ENCODE results near the gene NUBPL.

Gene NUBPL

DNA sequence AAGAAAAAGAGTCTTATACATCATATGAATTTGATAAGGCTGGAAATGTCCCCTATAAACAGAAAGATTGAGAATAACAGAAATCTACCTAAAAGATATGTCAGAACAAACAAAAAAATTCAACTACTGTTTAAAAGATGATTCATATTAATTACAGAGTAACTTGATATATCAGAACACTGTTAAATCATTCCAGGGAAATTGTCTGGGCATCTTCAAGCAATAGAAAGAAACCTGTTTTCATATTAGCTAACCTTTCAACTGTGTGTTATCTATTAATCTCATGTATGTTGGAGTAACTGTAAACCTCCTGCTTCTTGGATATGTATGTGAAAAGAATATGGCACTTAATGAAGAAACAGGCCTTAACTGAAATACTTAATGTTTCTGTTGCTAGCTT lies 96.7 kb downstream of the NUBPL start:
- Histone ChIP-seq H3K4me3 (ENCODE audit: low read depth, low read length) (no peak overlapping the region), H3K27ac (no peak overlapping the region), H3K9me3 (ENCODE audit: severe bottlenecking) (peaks cover 2% of the 10 kb centered on the region), H3K27me3 (ENCODE audit: insufficient read depth, low read depth, severe bottlenecking) (no peaks in the 10 kb centered on the region), H3K36me3 (no peaks in the 10 kb centered on the region)
- TF ChIP-seq, protein P1, sequence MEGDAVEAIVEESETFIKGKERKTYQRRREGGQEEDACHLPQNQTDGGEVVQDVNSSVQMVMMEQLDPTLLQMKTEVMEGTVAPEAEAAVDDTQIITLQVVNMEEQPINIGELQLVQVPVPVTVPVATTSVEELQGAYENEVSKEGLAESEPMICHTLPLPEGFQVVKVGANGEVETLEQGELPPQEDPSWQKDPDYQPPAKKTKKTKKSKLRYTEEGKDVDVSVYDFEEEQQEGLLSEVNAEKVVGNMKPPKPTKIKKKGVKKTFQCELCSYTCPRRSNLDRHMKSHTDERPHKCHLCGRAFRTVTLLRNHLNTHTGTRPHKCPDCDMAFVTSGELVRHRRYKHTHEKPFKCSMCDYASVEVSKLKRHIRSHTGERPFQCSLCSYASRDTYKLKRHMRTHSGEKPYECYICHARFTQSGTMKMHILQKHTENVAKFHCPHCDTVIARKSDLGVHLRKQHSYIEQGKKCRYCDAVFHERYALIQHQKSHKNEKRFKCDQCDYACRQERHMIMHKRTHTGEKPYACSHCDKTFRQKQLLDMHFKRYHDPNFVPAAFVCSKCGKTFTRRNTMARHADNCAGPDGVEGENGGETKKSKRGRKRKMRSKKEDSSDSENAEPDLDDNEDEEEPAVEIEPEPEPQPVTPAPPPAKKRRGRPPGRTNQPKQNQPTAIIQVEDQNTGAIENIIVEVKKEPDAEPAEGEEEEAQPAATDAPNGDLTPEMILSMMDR (IDR thresholded peaks at IDR 0.05; ENCODE audit: low read depth, low read length): no peak
- DNase-seq: no peak

DNA sequence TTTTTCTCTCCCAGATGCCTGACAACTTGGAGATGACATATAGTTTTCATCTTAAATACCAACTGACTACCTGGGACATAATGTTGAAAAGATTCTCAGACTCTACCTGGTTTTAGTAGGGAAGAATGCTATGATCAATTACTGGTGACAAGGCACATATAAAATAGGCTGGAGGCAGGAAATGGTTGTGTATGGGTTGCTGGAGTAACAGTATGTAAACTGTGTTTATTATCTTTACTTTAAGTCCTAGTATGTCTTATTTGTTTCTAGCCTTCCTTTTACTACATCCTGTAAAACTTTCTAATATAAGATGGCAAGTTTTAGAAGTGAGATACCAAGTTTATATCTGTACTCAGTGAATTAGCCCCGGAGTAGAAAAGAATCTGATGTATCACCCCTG lies 98.1 kb downstream of the NUBPL start:
- Histone ChIP-seq H3K9me3 (ENCODE audit: severe bottlenecking) (no peaks in the 10 kb centered on the region), H3K27ac (no peak overlapping the region), H3K36me3 (no peaks in the 10 kb centered on the region), H3K27me3 (ENCODE audit: insufficient read depth, low read depth, severe bottlenecking) (no peaks in the 10 kb centered on the region), H3K4me3 (ENCODE audit: low read depth, low read length) (no peak overlapping the region)
- TF ChIP-seq, protein P1 (IDR thresholded peaks at IDR 0.05; ENCODE audit: low read depth, low read length): no peak
- DNase-seq: no peak

DNA sequence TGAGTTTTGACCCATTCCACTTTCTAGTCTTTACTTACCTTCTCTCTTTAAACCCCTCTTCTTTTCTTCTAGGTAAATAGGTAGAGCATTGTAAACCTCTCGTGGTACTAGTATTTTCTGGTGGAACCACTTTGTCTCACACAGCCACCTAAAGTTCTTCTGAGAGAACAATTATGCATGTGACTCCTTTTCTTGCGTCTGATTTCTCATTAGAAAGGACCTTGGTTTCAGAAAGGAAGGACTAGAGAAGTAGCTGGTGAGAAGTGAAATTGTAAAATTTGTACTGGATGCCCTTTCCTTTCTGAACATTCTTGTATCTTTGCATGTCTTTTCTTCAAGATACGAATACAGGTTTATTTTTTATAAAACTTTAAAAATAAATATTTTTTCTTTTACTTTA lies 99.0 kb downstream of the NUBPL start:
- Histone ChIP-seq H3K27ac (no peak overlapping the region), H3K4me3 (ENCODE audit: low read depth, low read length) (no peak overlapping the region), H3K36me3 (no peaks in the 10 kb centered on the region), H3K9me3 (ENCODE audit: severe bottlenecking) (no peaks in the 10 kb centered on the region), H3K27me3 (ENCODE audit: insufficient read depth, low read depth, severe bottlenecking) (no peaks in the 10 kb centered on the region)
- TF ChIP-seq, protein P1 (IDR thresholded peaks at IDR 0.05; ENCODE audit: low read depth, low read length): no peak
- DNase-seq: no peak

DNA sequence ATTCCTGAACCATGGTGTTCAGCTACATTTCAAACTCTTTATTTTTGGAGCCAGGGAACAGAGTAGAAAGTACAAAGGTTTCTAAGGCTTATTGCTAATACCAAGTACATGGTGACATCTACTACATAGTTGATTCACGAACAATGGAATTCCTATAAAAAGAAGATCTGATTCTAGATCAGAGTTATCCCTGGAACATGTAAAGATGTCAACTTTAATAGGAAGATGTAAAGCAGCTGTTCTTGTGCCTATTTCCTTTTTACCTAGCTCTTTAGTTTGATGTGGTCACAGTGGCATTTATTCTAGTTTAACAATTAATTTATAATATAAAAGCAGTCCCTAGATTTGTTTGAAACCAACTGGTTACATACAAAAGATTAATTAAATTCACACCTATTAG lies 99.5 kb downstream of the NUBPL start:
- H3K27me3 ChIP-seq (ENCODE audit: insufficient read depth, low read depth, severe bottlenecking): no peaks in the 10 kb centered on the region
- DNase-seq: no peak
- H3K27ac ChIP-seq: no peak overlapping the region
- no peak overlapping the region for H3K4me3 ChIP-seq (ENCODE audit: low read depth, low read length)
- TF ChIP-seq, protein P1 (IDR thresholded peaks at IDR 0.05; ENCODE audit: low read depth, low read length): no peak
- H3K9me3 ChIP-seq (ENCODE audit: severe bottlenecking): no peaks in the 10 kb centered on the region
- no peaks in the 10 kb centered on the region for H3K36me3 ChIP-seq

DNA sequence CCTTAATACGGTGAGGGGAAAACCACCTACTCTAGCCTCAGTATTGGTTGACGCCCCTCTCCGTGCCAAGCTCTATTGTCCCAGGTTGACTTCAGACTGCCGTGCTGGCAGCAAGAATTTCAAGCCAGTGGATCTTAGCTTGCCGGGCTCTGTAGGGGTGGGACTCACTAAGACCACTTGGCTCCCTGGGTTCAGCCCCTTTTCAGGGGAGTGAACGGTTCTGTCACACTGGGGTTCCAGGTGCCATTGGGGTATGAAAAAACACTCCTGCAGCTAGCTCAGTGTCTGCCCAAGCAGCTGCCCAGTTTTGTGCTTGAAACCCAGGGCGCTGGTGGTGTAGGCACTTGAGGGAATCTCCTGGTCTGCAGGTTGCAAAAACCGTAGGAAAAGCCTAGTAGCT lies 107.1 kb downstream of the NUBPL start:
- Histone ChIP-seq H3K27me3 (ENCODE audit: insufficient read depth, low read depth, severe bottlenecking) (no peaks in the 10 kb centered on the region), H3K4me3 (ENCODE audit: low read depth, low read length) (no peak overlapping the region), H3K36me3 (no peaks in the 10 kb centered on the region), H3K27ac (no peak overlapping the region), H3K9me3 (ENCODE audit: severe bottlenecking) (peaks cover 2% of the 10 kb centered on the region)
- no peak for DNase-seq
- TF ChIP-seq, protein P1 (IDR thresholded peaks at IDR 0.05; ENCODE audit: low read depth, low read length): no peak

DNA sequence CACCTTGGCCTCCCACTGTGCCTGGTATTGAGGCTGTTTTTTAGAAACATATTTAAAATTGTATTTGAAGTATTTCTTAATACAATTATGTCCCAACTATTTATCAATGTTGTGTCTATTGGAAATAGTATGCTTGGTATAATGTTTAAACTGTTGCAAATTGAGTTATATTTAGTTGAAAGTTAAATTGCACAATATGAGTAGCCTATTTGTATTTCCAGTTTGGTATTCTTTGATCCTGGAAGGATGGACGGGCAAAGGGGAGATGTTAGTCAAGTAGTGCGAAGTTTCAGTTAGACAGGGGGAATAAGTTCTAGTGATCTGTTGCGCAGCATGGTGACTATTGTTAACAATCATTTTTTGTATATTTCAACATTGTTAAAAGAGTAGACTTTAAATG lies 111.5 kb downstream of the NUBPL start:
- no peaks in the 10 kb centered on the region for H3K27me3 ChIP-seq (ENCODE audit: insufficient read depth, low read depth, severe bottlenecking)

More for the DNA sequence above, 111.5 kb downstream of the NUBPL start:
- Histone ChIP-seq H3K27ac (no peak overlapping the region), H3K36me3 (no peaks in the 10 kb centered on the region), H3K4me3 (ENCODE audit: low read depth, low read length) (no peak overlapping the region), H3K9me3 (ENCODE audit: severe bottlenecking) (peaks cover 2% of the 10 kb centered on the region)
- TF ChIP-seq, protein P1 (IDR thresholded peaks at IDR 0.05; ENCODE audit: low read depth, low read length): no peak
- no peak for DNase-seq
